K562 (cell line): ENCODE data around the gene RABGAP1L. TPM values are rescaled to one million over a fixed set of nuclear protein-coding genes. Genes with fewer than 3 reads are reported as not detected.

Experiments
- AFF1 ChIP-seq, 2 experiments: fragments of 450-650 bp; IDR thresholded peaks; 2 replicates each; pipeline ENCODE4 v1.6.1; 2018; ENCODE audit warnings: mild to moderate bottlenecking in 2 of 2, low read depth in 1 of 2; ENCODE audit not compliant: partially characterized antibody in 2 of 2
- FIP1L1 ChIP-seq: fragments of 200-400 bp; formaldehyde crosslinking; IDR thresholded peaks from 2 replicates; pipeline ENCODE4 v1.6.1; 2018; ENCODE audit warnings: mild to moderate bottlenecking, low read depth, low read length; ENCODE audit not compliant: poor library complexity, severe bottlenecking
- GABPA ChIP-seq: fragments of 200-800 bp; sonication (Bioruptor generic); conservative IDR thresholded peaks from 2 replicates; pipeline ENCODE4 v1.6.1; 2016; ENCODE audit warnings: low read depth, missing genetic modification characterization, missing compliant biosample characterization
- GTF3C2 ChIP-seq: IDR thresholded peaks from 3 replicates; pipeline ENCODE4 v1.6.1; 2011; ENCODE audit warnings: borderline replicate concordance, mild to moderate bottlenecking, moderate library complexity; ENCODE audit not compliant: insufficient read length; ENCODE audit errors: extremely low read depth
- HNRNPH1 ChIP-seq: fragments of 200-400 bp; formaldehyde crosslinking; optimal IDR thresholded peaks from 2 replicates; pipeline ENCODE3; 2017; ENCODE audit warnings: low read depth, mild to moderate bottlenecking, low read length, moderate library complexity
- JUNB ChIP-seq: fragments of 450-650 bp; formaldehyde crosslinking; conservative IDR thresholded peaks from 2 replicates; pipeline ENCODE4 v1.4.0; 2020; ENCODE audit warnings: mild to moderate bottlenecking
- MCM5 ChIP-seq: fragments of 450-650 bp; IDR thresholded peaks from 2 replicates; pipeline ENCODE4 v1.6.1; 2016; ENCODE audit warnings: low read depth
- NFIX ChIP-seq: fragments of 250-450 bp; sonication (Bioruptor Pico); IDR thresholded peaks from 2 replicates; pipeline ENCODE4 v1.4.0; 2020; ENCODE audit warnings: low read depth, mild to moderate bottlenecking, moderate library complexity
- PRPF4 ChIP-seq: fragments of 200-400 bp; formaldehyde crosslinking; IDR thresholded peaks from one replicate; pipeline ENCODE4 v1.6.1; 2017; ENCODE audit warnings: low read length, low read depth, mild to moderate bottlenecking; ENCODE audit not compliant: insufficient read depth, poor library complexity, severe bottlenecking
- RBM22 ChIP-seq: fragments of 200-400 bp; formaldehyde crosslinking; IDR thresholded peaks from 2 replicates; pipeline ENCODE4 v1.6.1; 2018; ENCODE audit warnings: low read length, low read depth; ENCODE audit not compliant: poor library complexity, severe bottlenecking
- SETDB1 ChIP-seq: IDR thresholded peaks from one replicate; pipeline ENCODE4 v1.6.1; 2012; ENCODE audit warnings: low read length, control low read depth, inconsistent platforms
- SIRT6 ChIP-seq: IDR thresholded peaks from one replicate; pipeline ENCODE4 v1.6.1; 2012; ENCODE audit warnings: low read depth, mild to moderate bottlenecking, control low read depth, inconsistent platforms, low read length, moderate library complexity
- SNRNP70 ChIP-seq: fragments of 200-400 bp; formaldehyde crosslinking; optimal IDR thresholded peaks from 2 replicates; pipeline ENCODE3; 2017; ENCODE audit warnings: low read depth, low read length
- TAF9B ChIP-seq: fragments of 450-650 bp; IDR thresholded peaks from 2 replicates; pipeline ENCODE4 v1.6.1; 2018; ENCODE audit warnings: mild to moderate bottlenecking; ENCODE audit not compliant: partially characterized antibody
- XRCC4 ChIP-seq: IDR thresholded peaks from one replicate; pipeline ENCODE4 v1.6.1; 2011; ENCODE audit not compliant: insufficient read depth, insufficient read length; ENCODE audit errors: extremely low read depth
- ZNF175 ChIP-seq: fragments of 200-800 bp; sonication (Bioruptor generic); IDR thresholded peaks from 2 replicates; pipeline ENCODE4 v1.6.1; 2016; ENCODE audit warnings: low read depth, mild to moderate bottlenecking, missing genetic modification characterization, missing compliant biosample characterization
- ZNF3 ChIP-seq: fragments of 250-450 bp; sonication (Bioruptor Pico); IDR thresholded peaks from 2 replicates; pipeline ENCODE4 v1.5.0; 2021; ENCODE audit warnings: mild to moderate bottlenecking, moderate library complexity
- ZNF766 ChIP-seq: fragments of 200-800 bp; sonication (Bioruptor generic); conservative IDR thresholded peaks from 2 replicates; pipeline ENCODE4 v1.6.1; 2016; ENCODE audit warnings: missing genetic modification characterization, missing compliant biosample characterization
- ZSCAN29 ChIP-seq: fragments of 450-650 bp; IDR thresholded peaks from 2 replicates; pipeline ENCODE4 v1.6.1; 2017
- polyA plus RNA-seq, 8 experiments: library from polyadenylated mRNA; depleted of rRNA in 4 of 8; stranded (reverse) in 5 of 8; unstranded in 3 of 8; fragments of >200 nt; fragmentation: Nextera tagmentation in 2 of 8; fragmentation: Illumina TruSeq in 1 of 8; extraction: Ambion mirVana in 2 of 8; extraction: Trizol in 1 of 8; gene quantifications; 2 replicates each; pipeline versions ENCODE4 v1.2.1 to v1.2.3, GENCODE V29; 2011 to 2014; ENCODE audit warnings: inconsistent platforms in 1 of 8, missing spikeins in 1 of 8
- total RNA-seq, 7 experiments: library from RNA; depleted of rRNA in 6 of 7; stranded (reverse); fragments of >200 nt in 6 of 7; fragmentation: Illumina TruSeq in 2 of 7; extraction: Trizol in 2 of 7; gene quantifications; 2 replicates each; pipeline versions ENCODE4 v1.2.1 to v1.2.3, GENCODE V29; 2011 to 2021; ENCODE audit warnings: low replicate concordance in 1 of 7

Gene RABGAP1L
- total and polyA plus RNA-seq, 9 of the 15 experiments (the other 6 are each of a cell fraction or from before 2014, with no cell fraction given) = 16.5 to 44.9 (median 26.7) TPM

- TF ChIP-seq AFF1 (IDR thresholded peaks at IDR 0.05; ENCODE audit: low read depth in 1 of 2, partially characterized antibody in 2 of 2) = peak; percentile 15 to 80
- TF ChIP-seq GTF3C2 = no peak
- TF ChIP-seq RBM22 = no peak
- no peak for TF ChIP-seq JUNB
- TF ChIP-seq ZNF766 (CRISPR knock-in tag) = peak; percentile 71; the same call in 1 of the 2 replicates
- no peak for TF ChIP-seq SETDB1
- no peak for TF ChIP-seq NFIX (CRISPR knock-in tag)
- no peak for TF ChIP-seq SIRT6
- peak; percentile 73 for TF ChIP-seq PRPF4
- TF ChIP-seq ZNF3 = no peak
- no peak for TF ChIP-seq FIP1L1
- TF ChIP-seq HNRNPH1 = no peak
- TF ChIP-seq ZSCAN29 = no peak
- no peak for TF ChIP-seq SNRNP70
- TF ChIP-seq TAF9B = peak; percentile 96
- TF ChIP-seq GABPA (tag) = peak; percentile 61
- peak; percentile 87; the same call in 1 of the 2 replicates for TF ChIP-seq ZNF175 (CRISPR knock-in tag)
- TF ChIP-seq MCM5 = no peak
- TF ChIP-seq XRCC4 = no peak
These were observed 864.0 kb downstream of the RABGAP1L start, which contains the start of gene MRPS14 (continued) for GRCh38 chr1:175023043-175023921.
